ENCODE results near the gene CETP.
"Not testable (repeated sequence)": the region's sequence is repeated elsewhere in the genome, so short reads cannot be mapped to it uniquely, and the experiment has no call there.

The CETP gene

DNA sequence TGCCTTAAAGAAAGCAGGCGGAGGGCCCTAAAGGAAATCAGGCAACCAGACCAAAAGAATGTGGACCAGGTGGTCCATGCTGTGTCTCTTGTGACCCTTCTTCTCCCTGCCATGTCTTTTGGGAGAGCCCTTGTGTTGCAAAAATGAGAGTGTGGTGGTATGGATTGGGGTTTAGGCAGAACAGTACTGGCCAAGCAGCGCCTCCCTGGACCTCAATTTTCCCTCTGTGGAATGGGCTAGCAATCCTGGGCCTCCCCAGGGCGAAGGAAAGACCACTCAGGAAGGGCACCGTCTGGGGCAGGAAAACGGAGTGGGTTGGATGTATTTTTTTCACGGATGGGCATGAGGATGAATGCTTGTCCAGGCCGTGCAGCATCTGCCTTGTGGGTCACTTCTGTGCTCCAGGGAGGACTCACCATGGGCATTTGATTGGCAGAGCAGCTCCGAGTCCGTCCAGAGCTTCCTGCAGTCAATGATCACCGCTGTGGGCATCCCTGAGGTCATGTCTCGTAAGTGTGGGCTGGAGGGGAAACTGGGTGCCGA, 20.1 kb downstream of the CETP start:
- no peak for DNase-seq (ENCODE audit: low read depth in 1 of 2, low spot score in 1 of 2)
- TF ChIP-seq JUND (IDR thresholded peaks at IDR 0.05; ENCODE audit: low read depth) = no peak
- in situ Hi-C loops (cut with HindIII; ENCODE audit: low pct_unique_long_range_greater_than_20kb, low sequenced_read_pairs) = no loop called here

DNA sequence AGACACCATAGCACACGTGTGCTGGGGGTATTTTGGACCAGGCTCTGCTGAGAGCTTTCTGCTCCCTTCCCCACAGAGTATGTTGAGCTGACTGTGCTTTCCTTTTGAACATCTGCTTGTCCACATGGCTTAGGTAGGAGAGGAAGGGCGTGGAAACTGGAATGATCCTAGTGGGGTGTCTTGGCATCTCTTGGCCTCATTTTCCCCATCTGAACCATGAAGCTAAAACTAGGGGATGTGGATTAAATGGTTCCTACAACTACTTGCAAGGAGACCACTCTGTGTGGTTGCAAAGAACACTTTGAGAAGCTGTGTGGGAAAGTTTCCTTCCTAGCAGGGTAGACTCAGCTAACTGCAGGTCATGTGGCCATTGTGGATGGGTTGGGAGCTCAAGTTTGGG, 20.9 kb downstream of the CETP start:
- no peak for TF ChIP-seq JUND (IDR thresholded peaks at IDR 0.05; ENCODE audit: low read depth)
- in situ Hi-C loops (cut with HindIII; ENCODE audit: low pct_unique_long_range_greater_than_20kb, low sequenced_read_pairs) = no loop called here
- DNase-seq (ENCODE audit: low read depth in 1 of 2, low spot score in 1 of 2) = no peak

DNA sequence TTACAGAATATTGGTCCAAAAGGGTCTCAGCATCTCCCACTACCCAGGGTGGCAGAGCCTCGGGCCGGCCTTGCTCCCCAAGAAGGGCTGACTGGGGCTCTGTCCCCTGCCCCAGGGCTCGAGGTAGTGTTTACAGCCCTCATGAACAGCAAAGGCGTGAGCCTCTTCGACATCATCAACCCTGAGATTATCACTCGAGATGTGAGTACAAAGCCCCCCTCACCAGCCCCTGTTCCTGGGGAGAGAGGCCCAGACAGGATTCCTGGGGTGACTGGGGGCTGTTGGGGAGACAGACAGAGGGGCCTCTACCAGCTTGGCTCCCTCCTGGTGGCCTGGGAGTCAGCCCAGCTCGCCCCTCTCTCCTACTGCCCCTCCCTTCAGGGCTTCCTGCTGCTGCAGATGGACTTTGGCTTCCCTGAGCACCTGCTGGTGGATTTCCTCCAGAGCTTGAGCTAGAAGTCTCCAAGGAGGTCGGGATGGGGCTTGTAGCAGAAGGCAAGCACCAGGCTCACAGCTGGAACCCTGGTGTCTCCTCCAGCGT, 21.5 kb downstream of the CETP start:
- no peak for TF ChIP-seq JUND (IDR thresholded peaks at IDR 0.05; ENCODE audit: low read depth)
- no peak for DNase-seq (ENCODE audit: low read depth in 1 of 2, low spot score in 1 of 2)
- in situ Hi-C loops (cut with HindIII; ENCODE audit: low pct_unique_long_range_greater_than_20kb, low sequenced_read_pairs) = no loop called here

DNA sequence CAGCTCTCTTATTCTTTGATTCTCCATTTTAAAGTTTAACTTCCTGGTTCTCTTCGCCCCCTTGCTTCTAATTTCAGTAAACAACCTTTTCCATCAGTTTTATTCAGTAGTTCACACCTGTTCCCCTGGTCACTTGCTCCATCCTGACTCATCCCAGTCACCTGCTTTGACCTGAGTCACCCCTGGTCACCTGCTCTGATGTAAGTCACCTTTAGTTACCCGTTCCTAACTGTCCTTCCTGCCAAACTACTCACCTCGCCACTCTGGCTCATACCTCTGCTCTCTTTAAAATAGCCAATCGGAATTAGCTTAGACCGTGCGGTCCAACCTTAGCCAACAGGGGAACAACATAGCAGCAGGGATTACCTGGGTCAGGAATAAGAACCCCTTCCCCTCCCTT, 22.9 kb downstream of the CETP start:
- no peak for TF ChIP-seq JUND (IDR thresholded peaks at IDR 0.05; ENCODE audit: low read depth)
- in situ Hi-C loops (cut with HindIII; ENCODE audit: low pct_unique_long_range_greater_than_20kb, low sequenced_read_pairs) = no loop called here
- DNase-seq (ENCODE audit: low read depth in 1 of 2, low spot score in 1 of 2) = no peak

DNA sequence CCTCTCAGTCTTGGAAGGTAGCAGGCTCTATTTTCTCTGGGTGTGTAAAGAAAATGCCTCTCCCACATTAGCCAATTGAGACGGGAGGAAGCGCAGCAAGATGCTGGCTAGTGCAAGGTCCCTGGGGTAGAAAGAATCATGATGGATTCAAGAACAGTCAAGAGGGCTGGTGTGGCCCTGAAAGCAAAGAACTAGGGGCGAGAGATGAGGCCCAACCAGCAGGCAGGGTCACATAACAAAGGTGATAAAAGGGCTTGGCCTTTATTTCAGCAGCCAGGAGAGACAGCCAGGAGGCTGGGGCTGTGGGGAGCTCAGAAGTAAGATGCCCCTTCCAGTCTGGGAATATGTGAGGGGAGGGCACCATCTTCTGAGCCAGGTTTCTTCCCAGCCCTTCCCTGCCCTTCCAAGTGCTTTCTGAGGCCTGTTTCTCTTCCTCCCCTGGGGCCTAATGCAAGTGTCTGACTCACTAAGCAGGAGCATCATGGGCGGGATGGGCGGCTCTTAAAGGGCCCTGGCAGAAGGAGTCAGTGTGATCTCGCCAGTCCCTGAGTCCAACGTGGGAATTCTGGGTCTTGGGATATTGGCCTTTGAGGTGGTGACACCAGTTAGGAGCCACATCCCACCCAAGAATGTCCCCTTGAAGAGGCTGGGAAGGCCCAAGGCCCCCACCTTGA, 23.7 kb downstream of the CETP start:
- in situ Hi-C loops (cut with HindIII; ENCODE audit: low pct_unique_long_range_greater_than_20kb, low sequenced_read_pairs) = no loop called here
- DNase-seq (ENCODE audit: low read depth in 1 of 2, low spot score in 1 of 2) = peak in 1 of 2 experiments; percentile 8
- TF ChIP-seq JUND (IDR thresholded peaks at IDR 0.05; ENCODE audit: low read depth) = no peak

DNA sequence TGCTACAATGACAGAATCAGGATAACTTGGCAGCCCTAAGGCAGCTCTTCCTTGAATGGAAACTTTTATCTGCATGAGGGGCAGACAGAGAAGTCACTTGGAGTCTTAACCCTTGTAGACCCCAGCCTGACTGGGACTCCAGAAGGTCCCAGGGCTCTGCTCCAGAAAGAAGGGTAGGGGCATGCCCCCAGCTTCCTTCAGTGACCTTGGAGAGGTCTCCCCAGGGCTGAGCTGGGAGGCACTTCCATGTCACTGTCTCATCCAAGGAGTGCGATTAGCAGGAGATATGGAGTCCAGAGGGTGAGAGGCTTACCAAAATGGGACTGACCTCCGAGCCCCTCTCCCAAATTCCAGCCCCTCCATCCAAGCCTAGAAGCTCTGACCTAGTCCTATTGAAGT, 24.2 kb downstream of the CETP start:
- no peak for DNase-seq (ENCODE audit: low read depth in 1 of 2, low spot score in 1 of 2)
- TF ChIP-seq JUND (IDR thresholded peaks at IDR 0.05; ENCODE audit: low read depth) = no peak
- in situ Hi-C loops (cut with HindIII; ENCODE audit: low pct_unique_long_range_greater_than_20kb, low sequenced_read_pairs) = no loop called here

DNA sequence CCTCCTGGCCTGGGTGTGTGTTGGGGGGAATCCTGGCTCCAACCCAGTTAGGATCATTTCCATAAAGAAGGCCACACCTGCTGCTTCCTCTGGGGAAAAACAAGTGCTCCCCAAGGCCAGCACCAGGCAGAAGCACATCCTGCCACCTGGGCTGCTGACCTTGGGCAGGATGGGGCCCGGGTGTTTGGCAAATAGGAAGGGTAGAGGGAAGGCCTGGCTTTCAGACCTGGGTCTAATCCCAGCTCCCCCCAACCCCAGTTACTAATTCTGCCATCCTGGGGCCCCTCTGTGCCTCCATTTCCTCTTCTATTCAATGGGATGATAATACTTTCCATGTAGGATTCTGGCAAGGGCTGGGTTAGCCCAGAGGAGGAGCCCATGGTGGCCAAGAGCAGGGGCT, 24.6 kb downstream of the CETP start:
- in situ Hi-C loops (cut with HindIII; ENCODE audit: low pct_unique_long_range_greater_than_20kb, low sequenced_read_pairs) = no loop called here
- no peak for TF ChIP-seq JUND (IDR thresholded peaks at IDR 0.05; ENCODE audit: low read depth)
- no peak for DNase-seq (ENCODE audit: low read depth in 1 of 2, low spot score in 1 of 2)

DNA sequence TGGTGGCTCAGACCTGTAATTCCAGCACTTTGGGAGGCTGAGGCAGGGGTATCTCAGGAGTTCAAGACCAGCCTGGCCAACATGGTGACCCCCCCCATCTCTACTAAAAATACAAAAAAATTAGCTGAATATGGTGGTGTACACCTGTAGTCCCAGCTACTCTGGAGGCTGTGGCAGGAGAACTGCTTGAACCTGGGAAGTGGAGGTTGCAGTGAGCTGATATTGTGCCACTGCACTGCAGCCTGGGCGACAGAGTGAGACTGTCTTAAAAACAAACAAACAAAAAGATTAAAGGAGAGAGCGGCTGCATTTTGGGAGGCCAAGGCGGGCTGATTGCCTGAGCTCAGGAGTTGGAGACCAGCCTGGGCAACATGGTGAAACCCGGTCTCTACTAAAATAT, 25.2 kb downstream of the CETP start:
- DNase-seq (ENCODE audit: low read depth in 1 of 2, low spot score in 1 of 2); in situ Hi-C loops (cut with HindIII; ENCODE audit: low pct_unique_long_range_greater_than_20kb, low sequenced_read_pairs): not testable (repeated sequence)

DNA sequence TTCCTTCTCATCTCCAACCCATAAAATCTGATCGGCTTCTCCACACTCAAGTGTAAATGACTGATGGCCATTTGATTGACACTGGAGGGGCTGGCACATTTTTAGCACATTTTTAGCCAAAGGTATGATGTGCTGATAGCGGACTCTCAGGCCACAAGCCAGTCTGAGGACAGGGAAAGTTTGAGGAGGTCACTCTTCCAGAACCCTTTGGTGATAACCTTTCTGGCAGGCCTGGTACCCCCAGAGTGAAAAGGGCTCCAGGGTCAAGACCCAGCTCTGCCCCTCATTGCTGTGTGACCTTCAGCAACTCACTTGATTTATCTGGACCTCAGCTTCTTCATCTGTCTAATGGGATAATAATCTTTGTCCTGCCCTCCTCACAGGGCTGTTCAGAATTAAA, 25.9 kb downstream of the CETP start:
- TF ChIP-seq JUND (IDR thresholded peaks at IDR 0.05; ENCODE audit: low read depth) = no peak
- no peak for DNase-seq (ENCODE audit: low read depth in 1 of 2, low spot score in 1 of 2)
- in situ Hi-C loops (cut with HindIII; ENCODE audit: low pct_unique_long_range_greater_than_20kb, low sequenced_read_pairs) = no loop called here

DNA sequence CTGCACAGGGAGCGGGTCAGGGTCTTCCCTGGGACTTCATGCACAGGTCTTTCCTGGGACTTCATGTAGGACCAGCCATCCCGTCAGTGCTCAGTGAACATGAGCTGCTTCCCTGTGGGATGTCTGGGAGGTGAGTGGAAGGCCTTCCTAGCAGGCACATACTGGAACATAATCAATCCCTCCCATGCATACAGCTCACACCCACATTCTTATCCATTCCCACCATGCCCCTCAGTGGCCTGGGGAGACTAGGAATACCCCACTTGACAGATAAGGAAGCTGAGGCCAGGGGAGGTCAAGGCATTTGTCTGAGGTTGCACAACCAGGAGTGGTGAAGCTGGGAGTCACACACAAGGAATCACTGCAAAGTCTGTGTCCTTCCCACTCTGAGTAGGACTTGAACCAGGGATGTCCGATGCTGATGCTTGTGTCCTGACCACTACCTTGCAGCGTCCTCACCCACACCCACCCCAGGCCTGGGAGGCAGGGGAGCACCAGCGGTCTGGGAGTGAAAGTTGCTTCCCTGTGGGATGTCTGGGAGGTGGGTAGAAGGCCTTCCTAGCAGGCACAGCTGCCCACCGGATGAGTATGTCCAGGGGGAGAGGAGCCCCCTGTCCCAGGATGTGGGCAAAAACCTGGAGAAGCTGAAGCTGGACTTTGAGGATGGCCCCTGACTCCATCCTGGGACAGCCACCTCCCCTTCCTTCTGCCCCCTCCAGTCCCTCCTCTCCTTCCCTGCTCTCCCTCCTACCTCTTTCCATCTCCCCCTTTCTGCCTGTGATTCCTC, 26.6 kb downstream of the CETP start:
- in situ Hi-C loops (cut with HindIII; ENCODE audit: low pct_unique_long_range_greater_than_20kb, low sequenced_read_pairs) = no loop called here
- DNase-seq (ENCODE audit: low read depth in 1 of 2, low spot score in 1 of 2) = no peak

DNA sequence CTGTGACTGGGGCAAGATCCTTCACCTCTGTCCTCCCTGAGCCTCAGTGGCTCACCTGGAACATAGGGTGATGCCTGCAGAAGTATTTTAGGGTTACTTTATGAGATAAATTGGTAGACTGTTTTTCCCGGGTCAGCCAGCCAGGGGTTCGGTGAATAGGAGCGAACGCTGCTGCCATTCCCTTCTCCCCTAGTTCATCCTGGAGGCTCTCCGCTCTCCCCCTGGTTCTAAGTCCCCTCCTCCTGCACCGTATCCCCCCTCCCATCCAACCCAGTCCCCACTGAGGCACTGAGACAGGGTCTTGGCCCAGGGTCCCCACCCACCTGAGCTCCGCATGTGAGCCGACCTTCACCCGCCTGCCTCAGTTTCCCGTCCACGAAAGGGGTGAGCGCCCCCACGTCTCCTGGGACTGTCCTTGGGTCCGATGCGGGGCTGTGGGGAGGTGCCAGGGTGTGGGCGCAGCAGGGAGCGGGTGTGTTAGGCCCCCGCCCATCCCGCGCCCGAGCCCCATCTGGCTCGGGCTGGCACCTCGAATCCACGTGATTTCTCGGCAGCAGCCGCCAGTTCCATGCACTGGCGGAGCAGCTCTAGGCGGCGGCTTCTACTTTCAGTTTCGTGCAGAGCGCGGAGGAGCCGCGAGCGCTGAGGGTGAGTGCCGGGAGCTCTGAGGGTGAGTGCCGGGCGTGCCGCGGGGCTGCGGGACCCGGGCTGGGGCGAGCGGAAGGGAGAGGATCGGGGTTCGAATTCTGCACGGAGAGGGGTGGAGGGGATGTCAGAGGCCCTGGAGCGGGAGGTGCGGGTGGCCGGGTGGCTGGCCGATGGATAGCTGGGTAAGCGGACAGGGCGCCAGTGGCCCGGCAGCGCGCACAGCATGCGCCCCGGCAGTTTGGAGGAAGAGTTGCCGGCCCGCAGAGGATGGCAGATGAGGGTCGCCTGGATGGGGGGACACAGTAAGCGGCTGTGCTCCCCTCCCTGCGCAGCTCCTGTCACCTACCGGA, 27.5 kb downstream of the CETP start, which contains the start of gene NLRC5:
TSS of gene NLRC5 (plus strand) at position 610 of the 998 bp plus-strand sequence. CDS start 31,156 bp downstream, outside the sequence.
- TF ChIP-seq JUND (IDR thresholded peaks at IDR 0.05; ENCODE audit: low read depth) = no peak
- in situ Hi-C loops (cut with HindIII; ENCODE audit: low pct_unique_long_range_greater_than_20kb, low sequenced_read_pairs) = no loop called here
- peak; percentile 78 to 85 for DNase-seq (ENCODE audit: low read depth in 1 of 2, low spot score in 1 of 2)

More for the DNA sequence above, 26.6 kb downstream of the CETP start:
- TF ChIP-seq JUND (IDR thresholded peaks at IDR 0.05; ENCODE audit: low read depth) = no peak

DNA sequence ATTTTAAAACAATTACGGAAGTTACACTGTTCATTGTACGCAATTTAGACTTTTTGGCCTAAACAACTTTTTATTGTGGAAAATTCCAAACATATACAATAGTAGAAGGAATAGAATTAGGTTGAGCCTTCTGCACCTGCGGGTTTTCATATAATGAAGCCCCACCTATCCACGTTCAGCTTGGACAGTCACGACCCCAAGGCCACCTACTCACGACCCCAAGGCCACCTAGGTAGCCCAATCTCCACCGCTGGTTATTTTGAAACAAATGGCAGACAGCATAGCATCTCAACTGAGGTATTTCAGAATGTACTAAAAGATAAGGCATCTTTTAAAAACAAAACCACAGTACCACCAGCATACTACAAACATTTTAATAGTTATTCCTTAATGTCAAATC, 28.2 kb downstream of the CETP start:
- no peak for TF ChIP-seq JUND (IDR thresholded peaks at IDR 0.05; ENCODE audit: low read depth)
- in situ Hi-C loops (cut with HindIII; ENCODE audit: low pct_unique_long_range_greater_than_20kb, low sequenced_read_pairs) = no loop called here
- no peak for DNase-seq (ENCODE audit: low read depth in 1 of 2, low spot score in 1 of 2)
